SK-N-MC (cell line): ENCODE results near the gene TMEM141.

Source experiments
- EZH2 ChIP-seq: fragments of 200-600 bp; sonication (generic); IDR thresholded peaks from one replicate; pipeline ENCODE4 v1.6.1; 2017; ENCODE audit warnings: antibody characterized with exemption
- POLR2AphosphoS5 ChIP-seq: IDR thresholded peaks from 2 replicates; pipeline ENCODE4 v1.6.1; 2012; ENCODE audit warnings: mild to moderate bottlenecking, low read depth, low read length, borderline replicate concordance

DNA sequence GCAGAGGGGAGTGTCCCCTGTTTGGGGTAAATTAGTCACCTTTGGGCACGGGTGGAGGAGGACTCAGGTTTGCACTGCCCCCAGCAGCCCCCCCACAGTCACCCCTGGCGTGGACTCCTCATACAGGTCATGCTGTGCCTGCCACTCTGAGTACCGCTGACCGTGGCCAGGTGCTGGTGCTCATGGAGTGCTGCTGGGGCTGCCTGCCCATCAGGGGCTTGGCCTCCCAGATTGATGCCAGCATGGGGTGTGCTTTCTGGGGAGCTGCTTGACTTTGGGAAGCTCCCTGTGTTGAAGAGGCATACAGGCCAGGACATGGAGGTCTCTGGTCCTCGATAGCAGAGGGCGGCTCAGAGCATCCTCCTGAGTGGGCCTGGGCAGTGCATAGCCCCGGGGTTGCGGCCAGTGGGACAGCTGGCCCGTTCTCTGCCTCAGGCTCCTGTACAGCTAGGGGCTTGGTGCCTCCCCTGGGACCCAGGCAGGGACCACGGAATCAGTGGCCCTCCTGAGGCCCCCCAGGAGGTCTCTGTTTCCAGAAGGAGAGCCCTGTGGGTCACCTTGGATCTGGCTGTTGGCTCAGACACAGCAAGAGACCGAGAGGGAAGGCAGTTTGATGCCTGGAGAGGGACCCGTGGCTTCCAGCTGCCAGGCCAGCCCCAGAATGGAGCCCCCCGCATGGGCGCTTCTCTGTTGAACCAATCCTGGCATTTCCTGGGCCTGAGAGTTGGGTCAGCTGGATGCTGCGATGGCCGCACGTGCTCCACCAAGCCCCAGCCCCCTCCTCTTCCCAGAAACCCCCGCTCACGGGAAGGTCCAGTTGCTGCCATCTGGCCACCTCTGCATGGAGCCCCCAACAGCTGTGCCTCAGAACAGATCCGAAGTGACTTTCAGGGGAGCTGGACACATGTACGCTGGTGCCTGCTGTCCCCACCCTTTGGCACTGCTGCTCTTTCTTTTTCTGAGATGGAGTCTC lies 45.1 kb downstream of the TMEM141 start:
- TF ChIP-seq EZH2 (no peak), POLR2AphosphoS5 (no peak)
